Caco-2 (cell line): ENCODE data around the gene KRT16. TPM values are rescaled to one million over a fixed set of nuclear protein-coding genes. Genes with fewer than 3 reads are reported as not detected.
"Not testable (repeated sequence)": the region's sequence is repeated elsewhere in the genome, so short reads cannot be mapped to it uniquely, and the experiment has no call there.

Experiments used
- BruUV-seq: library from RNA; stranded (reverse); fragments of 400-500 nt; replicated peaks from 2 replicates; lab custom pipeline; 2021; lab: Mats Ljungman, UMichigan
- CTCF ChIA-PET: fragments of 300-600 bp; sonication (Branson Sonifier 250); formaldehyde crosslinking; loops from one replicate; lab custom pipeline; 2022; ENCODE audit warnings: antibody characterized with exemption; lab: Charles Lee
- POLR2A ChIA-PET: fragments of 300-600 bp; sonication (Branson Sonifier 250); formaldehyde crosslinking; loops from one replicate; lab custom pipeline; 2022; ENCODE audit warnings: antibody characterized with exemption; lab: Charles Lee
- DNase-seq, 2 experiments: peaks; one replicate each; pipeline versions ENCODE4 v3.0.0 to v3.0.0-alpha.2; 2020 to 2022
- H3K27me3 ChIP-seq: replicated peaks from 2 replicates; pipeline ENCODE4 v1.6.0; 2011; ENCODE audit warnings: low read length; ENCODE audit not compliant: control insufficient read depth, insufficient read depth
- H3K36me3 ChIP-seq: 2 replicates; pipeline ENCODE4 v1.5.1; 2011; ENCODE audit warnings: low read length; ENCODE audit not compliant: control insufficient read depth, insufficient read depth
- H3K4me1 ChIP-seq: fragments of 250-450 bp; sonication (Bioruptor Pico); 2 replicates; pipeline ENCODE4 v1.5.1; 2020; ENCODE audit warnings: mild to moderate bottlenecking
- H3K4me3 ChIP-seq: 2 replicates; pipeline ENCODE4 v1.5.1; 2011; ENCODE audit warnings: low read depth, mild to moderate bottlenecking, control low read depth, low read length
- H3K9me3 ChIP-seq: fragments of 250-450 bp; sonication (Bioruptor Pico); 2 replicates; pipeline ENCODE4 v1.5.1; 2020; ENCODE audit warnings: mild to moderate bottlenecking, moderate library complexity
- H3K27ac Mint-ChIP-seq: one replicate; pipeline ENCODE4 v1.8.0; 2022; ENCODE audit warnings: mixed read lengths; ENCODE audit not compliant: unreplicated experiment
- H3K27me3 Mint-ChIP-seq: one replicate; pipeline ENCODE4 v1.8.0; 2022; ENCODE audit warnings: mixed read lengths; ENCODE audit not compliant: insufficient read depth, unreplicated experiment
- H3K36me3 Mint-ChIP-seq: one replicate; pipeline ENCODE4 v1.8.0; 2022; ENCODE audit warnings: mild to moderate bottlenecking, mixed read lengths; ENCODE audit not compliant: insufficient read depth, unreplicated experiment
- H3K4me1 Mint-ChIP-seq: one replicate; pipeline ENCODE4 v1.8.0; 2022; ENCODE audit warnings: low read depth, mixed read lengths; ENCODE audit not compliant: unreplicated experiment
- H3K4me3 Mint-ChIP-seq: one replicate; pipeline ENCODE4 v1.8.0; 2022; ENCODE audit warnings: mild to moderate bottlenecking, moderate library complexity, mixed read lengths; ENCODE audit not compliant: unreplicated experiment
- H3K9me3 Mint-ChIP-seq: one replicate; pipeline ENCODE4 v1.8.0; 2022; ENCODE audit warnings: mixed read lengths; ENCODE audit not compliant: unreplicated experiment
- CTCF ChIP-seq, 2 experiments: fragments of 200-600 bp in 1 of 2; IDR thresholded peaks; 1 replicate in 1 of 2; 2 replicates in 1 of 2; pipeline versions ENCODE4 v1.5.1 to v1.8.0; 2011 to 2022; ENCODE audit warnings: antibody characterized with exemption in 1 of 2, control low read depth in 1 of 2, inconsistent platforms in 1 of 2, low read depth in 1 of 2, low read length in 1 of 2, mild to moderate bottlenecking in 1 of 2, moderate library complexity in 1 of 2; ENCODE audit not compliant: insufficient read depth in 1 of 2, severe bottlenecking in 1 of 2, unreplicated experiment in 1 of 2
- intact Hi-C: fragments of 100-400 bp; cut with micrococcal nuclease; formaldehyde crosslinking; loops from one replicate; pipeline ENCODE4 v1.10.0; 2022; ENCODE audit not compliant: unreplicated experiment
- total RNA-seq: library from RNA; stranded (reverse); gene quantifications from 2 replicates; pipeline ENCODE4 v1.2.3, GENCODE V29; 2022

Gene KRT16
- total RNA-seq, 1 experiment from 2014 or later = not detected

GRCh38 chr17:41625602-41626001, 13.0 kb upstream of the KRT16 start:
- CTCF ChIA-PET = no interaction called here
- Histone ChIP-seq H3K36me3 (no peaks in the 10 kb centered on the region), H3K27me3 (no peaks in the 10 kb centered on the region), H3K4me3 (no peak overlapping the region), H3K4me1 (no peaks in the 10 kb centered on the region), H3K9me3 (no peaks in the 10 kb centered on the region)
- H3K36me3 Mint-ChIP-seq = no peaks in the 10 kb centered on the region
- POLR2A ChIA-PET = no interaction called here
- H3K4me1 Mint-ChIP-seq = peaks cover 6% of the 10 kb centered on the region
- H3K27ac Mint-ChIP-seq = no peak overlapping the region
- no peak for TF ChIP-seq CTCF (IDR thresholded peaks at IDR 0.05; ENCODE audit: insufficient read depth in 1 of 2, low read depth in 1 of 2, low read length in 1 of 2, severe bottlenecking in 1 of 2, unreplicated experiment in 1 of 2)
- BruUV-seq = no TSS peak
- intact Hi-C loops = no loop called here
- no peaks in the 10 kb centered on the region for H3K9me3 Mint-ChIP-seq
- no peaks in the 10 kb centered on the region for H3K27me3 Mint-ChIP-seq
- H3K4me3 Mint-ChIP-seq = no peak overlapping the region
- no peak for DNase-seq

GRCh38 chr17:41624208-41625101, 11.9 kb upstream of the KRT16 start, which contains the start of gene KRT17:
TSS of gene KRT17 (minus strand) at chr17:41624575. CDS start at chr17:41624509, 66 bp downstream.
- H3K4me1 Mint-ChIP-seq = peaks cover 6% of the 10 kb centered on the region

GRCh38 chr17:41623184-41623861, 10.8 kb upstream of the KRT16 start:
- not testable (repeated sequence) for H3K4me1 Mint-ChIP-seq, H3K27me3 Mint-ChIP-seq, H3K27ac Mint-ChIP-seq

More at GRCh38 chr17:41624208-41625101, 11.9 kb upstream of the KRT16 start, which contains the start of gene KRT17:
- Histone ChIP-seq H3K4me3 (no peak within 1 kb of the TSS), H3K9me3 (no peaks in the 10 kb centered on the region), H3K4me1 (no peaks in the 10 kb centered on the region), H3K27me3 (no peaks in the 10 kb centered on the region), H3K36me3 (no peaks in the 10 kb centered on the region)
- BruUV-seq = no TSS peak
- Mint-ChIP-seq H3K9me3 (no peaks in the 10 kb centered on the region), H3K27me3 (no peaks in the 10 kb centered on the region), H3K4me3 (no peak within 1 kb of the TSS), H3K27ac (peak within 1 kb of the TSS; percentile 32), H3K36me3 (no peaks in the 10 kb centered on the region)
- DNase-seq = peak in 1 of 2 experiments; percentile 39
- CTCF ChIA-PET = no interaction called here
- no peak for TF ChIP-seq CTCF (IDR thresholded peaks at IDR 0.05; ENCODE audit: insufficient read depth in 1 of 2, low read depth in 1 of 2, low read length in 1 of 2, severe bottlenecking in 1 of 2, unreplicated experiment in 1 of 2)
- intact Hi-C loops = no loop called here
- POLR2A ChIA-PET = no interaction called here

GRCh38 chr17:41622340-41623183, 10.0 kb upstream of the KRT16 start:
- POLR2A ChIA-PET, H3K27me3 ChIP-seq, DNase-seq, H3K27me3 Mint-ChIP-seq, BruUV-seq, H3K4me3 ChIP-seq, H3K9me3 Mint-ChIP-seq, H3K36me3 Mint-ChIP-seq, H3K9me3 ChIP-seq, H3K4me1 ChIP-seq, H3K36me3 ChIP-seq, H3K27ac Mint-ChIP-seq, intact Hi-C loops, CTCF ChIA-PET, H3K4me3 Mint-ChIP-seq, H3K4me1 Mint-ChIP-seq: not testable (repeated sequence)

More at GRCh38 chr17:41623184-41623861, 10.8 kb upstream of the KRT16 start:
- BruUV-seq, H3K9me3 Mint-ChIP-seq, H3K4me3 Mint-ChIP-seq, H3K27me3 ChIP-seq, H3K9me3 ChIP-seq, intact Hi-C loops, H3K4me3 ChIP-seq, H3K36me3 ChIP-seq, H3K4me1 ChIP-seq, POLR2A ChIA-PET, CTCF ChIA-PET, H3K36me3 Mint-ChIP-seq: not testable (repeated sequence)
- DNase-seq = peak in 1 of 2 experiments; percentile 32
